ENCODE results near the gene CLPTM1L.
A peak's percentile ranks its signal among the peaks of the same experiment; 100 is the strongest.
"Not testable (repeated sequence)": the region's sequence is repeated elsewhere in the genome, so short reads cannot be mapped to it uniquely, and the experiment has no call there.

CLPTM1L gene

GRCh38 chr5:1328237-1329110 is 16.4 kb downstream of the CLPTM1L start:
- not testable (repeated sequence) for DNase-seq

- DNase-seq, result not testable (repeated sequence)
Observed at GRCh38 chr5:1326901-1327756, 17.8 kb downstream of the CLPTM1L start.

- DNase-seq, result not testable (repeated sequence)
Observed at GRCh38 chr5:1326532-1326875, 18.4 kb downstream of the CLPTM1L start.

GRCh38 chr5:1325870-1326531 is 18.9 kb downstream of the CLPTM1L start:
- no peak for DNase-seq

GRCh38 chr5:1325191-1325741 is 19.6 kb downstream of the CLPTM1L start:
- no peak for DNase-seq

GRCh38 chr5:1324719-1325190 is 20.1 kb downstream of the CLPTM1L start:
- DNase-seq, result no peak

- DNase-seq, result no peak
Observed at GRCh38 chr5:1324301-1324700, 20.6 kb downstream of the CLPTM1L start.

GRCh38 chr5:1323803-1324173 is 21.1 kb downstream of the CLPTM1L start:
- DNase-seq, result no peak

GRCh38 chr5:1322955-1323802 is 21.7 kb downstream of the CLPTM1L start:
- no peak for DNase-seq

- DNase-seq, result no peak
Observed at GRCh38 chr5:1322036-1322900, 22.6 kb downstream of the CLPTM1L start.

- no peak for DNase-seq
Observed at GRCh38 chr5:1321576-1321975, 23.3 kb downstream of the CLPTM1L start.

GRCh38 chr5:1320436-1321344 is 24.2 kb downstream of the CLPTM1L start:
- no peak for DNase-seq

- DNase-seq, result no peak
Observed at GRCh38 chr5:1319436-1320256, 25.3 kb downstream of the CLPTM1L start.

- DNase-seq, result no peak
Observed at GRCh38 chr5:1318659-1319251, 26.1 kb downstream of the CLPTM1L start.

- DNase-seq, result no peak
Observed at GRCh38 chr5:1317921-1318565, 26.9 kb downstream of the CLPTM1L start.

- peak; percentile 22 for DNase-seq
Observed at GRCh38 chr5:1316588-1317340, 28.1 kb downstream of the CLPTM1L start.

Data from right kidney (tissue), 1 donor.